HepG2 (cell line): ENCODE data around the gene DLG2.

Experiments used
- CBX2 ChIP-seq, 2 experiments: fragments of 200-600 bp in 1 of 2; sonication (generic); formaldehyde crosslinking in 1 of 2; IDR thresholded peaks; 2 replicates each; pipeline versions ENCODE4 v1.7.0 to v1.8.1; 2018 to 2022; ENCODE audit warnings: low read depth in 2 of 2, low read length in 1 of 2, mild to moderate bottlenecking in 1 of 2, missing genetic modification reagents in 1 of 2
- GZF1 ChIP-seq: sonication (generic); formaldehyde crosslinking; IDR thresholded peaks from 2 replicates; pipeline ENCODE4 v1.5.1; 2020; ENCODE audit warnings: mild to moderate bottlenecking, missing genetic modification reagents
- POLR2AphosphoS5 ChIP-seq: IDR thresholded peaks from 2 replicates; pipeline ENCODE4 v1.6.1; 2012; ENCODE audit warnings: low read depth, low read length
- SIN3B ChIP-seq: fragments of 150-350 bp; IDR thresholded peaks from 2 replicates; pipeline ENCODE4 v1.6.1; 2014; ENCODE audit warnings: low read length
- SP1 ChIP-seq, 2 experiments: fragments of 450-650 bp in 1 of 2; sonication (generic) in 1 of 2; formaldehyde crosslinking in 1 of 2; IDR thresholded peaks; 2 replicates each; pipeline versions ENCODE4 v1.4.0 to v1.6.1; 2016 to 2020; ENCODE audit warnings: missing genetic modification reagents in 1 of 2
- ZNF253 ChIP-seq: sonication (generic); formaldehyde crosslinking; IDR thresholded peaks from 2 replicates; pipeline ENCODE4 v1.8.0; 2022; ENCODE audit warnings: mild to moderate bottlenecking, missing genetic modification reagents, borderline replicate concordance
- TF ChIP-seq, protein P1 (sequence below): sonication (generic); formaldehyde crosslinking; IDR thresholded peaks from 2 replicates; pipeline ENCODE4 v1.5.0; 2020; ENCODE audit warnings: mild to moderate bottlenecking, missing genetic modification reagents, moderate library complexity

DNA sequence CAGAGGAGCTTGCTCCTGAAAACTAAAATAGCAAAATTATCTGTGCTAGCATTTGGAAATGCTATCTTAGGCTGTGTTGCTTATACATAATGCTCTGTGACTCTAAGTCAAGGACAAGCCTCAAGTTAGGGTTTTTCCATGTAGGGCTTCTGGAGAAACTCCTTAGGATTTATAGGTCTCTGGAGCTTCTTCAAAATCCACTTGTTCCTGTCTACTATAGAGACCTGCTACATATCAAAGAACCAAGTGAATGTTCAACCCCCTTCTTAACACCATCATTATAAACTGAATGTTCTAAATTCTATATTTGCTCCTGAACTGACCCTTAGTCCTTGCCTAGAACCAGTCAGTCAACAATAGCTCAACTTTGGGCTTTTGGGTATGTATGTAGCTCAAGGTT, 1817.9 kb downstream of the DLG2 start:
- TF ChIP-seq, protein P1, sequence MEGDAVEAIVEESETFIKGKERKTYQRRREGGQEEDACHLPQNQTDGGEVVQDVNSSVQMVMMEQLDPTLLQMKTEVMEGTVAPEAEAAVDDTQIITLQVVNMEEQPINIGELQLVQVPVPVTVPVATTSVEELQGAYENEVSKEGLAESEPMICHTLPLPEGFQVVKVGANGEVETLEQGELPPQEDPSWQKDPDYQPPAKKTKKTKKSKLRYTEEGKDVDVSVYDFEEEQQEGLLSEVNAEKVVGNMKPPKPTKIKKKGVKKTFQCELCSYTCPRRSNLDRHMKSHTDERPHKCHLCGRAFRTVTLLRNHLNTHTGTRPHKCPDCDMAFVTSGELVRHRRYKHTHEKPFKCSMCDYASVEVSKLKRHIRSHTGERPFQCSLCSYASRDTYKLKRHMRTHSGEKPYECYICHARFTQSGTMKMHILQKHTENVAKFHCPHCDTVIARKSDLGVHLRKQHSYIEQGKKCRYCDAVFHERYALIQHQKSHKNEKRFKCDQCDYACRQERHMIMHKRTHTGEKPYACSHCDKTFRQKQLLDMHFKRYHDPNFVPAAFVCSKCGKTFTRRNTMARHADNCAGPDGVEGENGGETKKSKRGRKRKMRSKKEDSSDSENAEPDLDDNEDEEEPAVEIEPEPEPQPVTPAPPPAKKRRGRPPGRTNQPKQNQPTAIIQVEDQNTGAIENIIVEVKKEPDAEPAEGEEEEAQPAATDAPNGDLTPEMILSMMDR: no peak
- TF ChIP-seq SIN3B (no peak), GZF1 (CRISPR knock-in tag) (no peak), CBX2 (IDR thresholded peaks at IDR 0.05; ENCODE audit: low read depth, low read length) (no peak), CBX2 (CRISPR knock-in tag; IDR thresholded peaks at IDR 0.05; ENCODE audit: low read depth) (no peak), SP1 (IDR thresholded peaks at IDR 0.05) (no peak), SP1 (CRISPR knock-in tag; IDR thresholded peaks at IDR 0.05) (no peak), ZNF253 (CRISPR knock-in tag) (no peak), POLR2AphosphoS5 (no peak)
